Activated CD8-positive, alpha-beta memory T cell treated with anti-CD3 and anti-CD28 coated beads, Interleukin-2, amount 50 U/mL, for 24 hours (primary cell): ENCODE results near the gene RPL14.
"Not testable (repeated sequence)": the region's sequence is repeated elsewhere in the genome, so short reads cannot be mapped to it uniquely, and the experiment has no call there.

Experiments used
- DNase-seq: peaks from one replicate; pipeline ENCODE4 v3.0.0-alpha.2; 2020; ENCODE audit errors: extremely low read depth

Gene RPL14

DNA sequence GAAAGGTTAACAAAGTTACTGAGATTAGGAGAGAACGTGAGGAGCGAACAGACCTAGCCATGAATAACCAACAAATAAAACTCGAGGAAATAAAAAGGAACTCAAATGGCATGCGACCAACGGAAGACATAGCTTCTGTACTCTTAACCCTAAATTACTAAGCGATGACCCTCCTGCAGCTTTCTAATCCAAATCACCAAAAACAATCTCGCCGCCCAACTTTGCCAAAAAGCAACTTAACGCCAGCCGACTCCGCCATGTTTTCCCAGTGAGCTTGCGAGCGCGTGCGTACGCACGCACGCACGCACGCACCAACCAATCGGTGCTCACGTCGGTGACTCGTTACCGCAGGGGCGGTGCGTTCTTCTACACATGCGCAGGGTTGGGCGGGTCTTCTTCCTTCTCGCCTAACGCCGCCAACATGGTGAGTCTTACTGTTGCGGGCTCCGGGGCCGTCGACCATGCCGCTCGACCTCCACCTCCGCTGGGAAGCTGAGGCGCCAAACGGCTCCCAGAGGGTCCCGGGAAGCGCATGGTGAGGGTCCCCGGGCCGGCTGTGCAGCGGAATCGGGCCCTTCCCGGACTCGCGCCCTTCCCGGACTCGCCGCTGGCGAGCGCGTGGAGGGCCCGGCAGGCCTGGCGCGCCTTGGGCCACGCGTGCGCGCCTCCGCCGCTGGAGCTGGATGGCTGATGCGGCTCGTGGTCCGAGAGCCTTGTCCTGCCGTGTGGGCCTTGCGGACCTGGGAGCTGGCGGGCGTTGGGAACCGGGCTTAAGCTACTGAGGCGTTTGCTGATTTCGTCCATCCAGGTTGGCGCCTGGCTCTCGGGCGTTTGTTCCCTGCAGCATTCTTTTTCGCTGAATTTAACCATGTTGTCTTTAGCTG, at the start of gene RPL14:
Gene RPL14, plus strand, starts transcription at position 400 of the 884 bp plus-strand sequence. Its CDS starts 133 bp downstream, at position 533.
- DNase-seq: peak; percentile 94

DNA sequence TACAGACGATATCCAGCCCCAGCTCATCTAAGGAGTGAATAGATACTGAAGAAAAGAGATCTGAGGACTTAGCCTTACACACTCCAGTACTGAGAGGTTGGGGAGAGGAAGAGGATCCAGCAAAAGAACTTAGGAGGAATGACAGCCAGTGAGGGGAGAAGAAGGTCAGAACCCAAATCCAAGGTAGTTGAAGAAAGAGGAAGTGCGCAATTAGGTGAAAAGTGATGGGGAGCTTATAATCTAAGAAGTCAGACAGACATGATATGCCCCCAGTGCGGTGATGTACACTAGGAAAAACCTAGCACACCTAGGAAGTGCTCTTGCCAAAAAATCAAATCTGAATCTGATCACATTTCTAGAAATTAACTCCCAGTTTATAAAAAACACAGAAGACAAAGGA, 49.5 kb upstream of the RPL14 start:
- no peak for DNase-seq

DNA sequence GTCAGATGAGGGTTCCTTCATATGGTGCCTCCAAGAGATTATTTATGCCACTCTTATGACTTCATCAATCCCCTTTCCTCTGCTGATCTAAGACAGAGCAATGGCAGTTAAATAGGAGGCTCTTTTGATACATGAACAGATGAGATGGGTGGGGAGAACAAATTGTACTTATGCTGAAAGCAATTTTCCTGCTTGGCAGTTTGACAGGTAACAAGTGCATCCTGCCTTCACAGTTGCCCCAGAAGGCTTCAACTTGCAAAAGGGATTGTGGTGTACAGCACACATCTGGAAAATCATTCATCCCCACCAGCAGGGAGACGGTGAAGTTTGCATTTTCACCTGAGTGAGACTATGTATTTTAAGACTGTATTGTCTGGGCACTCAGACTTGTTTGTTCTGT, 42.9 kb upstream of the RPL14 start:
- DNase-seq: no peak

DNA sequence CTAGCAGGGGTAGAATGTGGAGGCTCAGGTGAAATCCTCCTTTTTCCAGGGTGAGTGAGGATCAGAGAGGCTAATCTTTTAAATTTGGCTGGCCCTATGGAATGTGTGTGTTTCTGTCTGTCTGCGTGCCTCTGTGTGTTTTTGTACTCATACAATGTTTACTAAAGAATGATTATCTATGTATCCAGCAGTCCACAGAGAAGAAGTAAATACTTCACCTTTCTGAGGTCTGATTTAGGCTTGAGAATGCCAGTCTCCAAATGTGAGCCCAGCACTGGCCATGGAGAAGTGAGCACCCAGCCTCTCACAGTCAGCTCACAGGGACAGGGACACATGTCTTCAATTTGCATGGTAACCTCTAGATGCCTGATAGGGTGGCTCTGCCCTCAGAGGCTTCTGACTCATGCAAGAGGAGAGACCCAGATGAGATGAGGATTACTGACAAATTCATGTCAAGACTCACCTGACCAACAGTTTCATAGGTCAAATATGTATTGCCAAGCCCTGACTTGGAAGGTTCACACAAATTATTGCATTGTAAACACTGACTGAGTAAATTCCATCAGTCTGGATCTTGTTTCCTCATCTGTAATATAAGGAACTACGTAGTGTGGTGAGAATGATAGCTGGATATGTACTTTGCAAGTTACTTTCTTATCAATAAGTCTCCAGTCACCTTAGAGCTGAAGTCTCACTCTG, 39.1 kb upstream of the RPL14 start:
- DNase-seq: no peak

DNA sequence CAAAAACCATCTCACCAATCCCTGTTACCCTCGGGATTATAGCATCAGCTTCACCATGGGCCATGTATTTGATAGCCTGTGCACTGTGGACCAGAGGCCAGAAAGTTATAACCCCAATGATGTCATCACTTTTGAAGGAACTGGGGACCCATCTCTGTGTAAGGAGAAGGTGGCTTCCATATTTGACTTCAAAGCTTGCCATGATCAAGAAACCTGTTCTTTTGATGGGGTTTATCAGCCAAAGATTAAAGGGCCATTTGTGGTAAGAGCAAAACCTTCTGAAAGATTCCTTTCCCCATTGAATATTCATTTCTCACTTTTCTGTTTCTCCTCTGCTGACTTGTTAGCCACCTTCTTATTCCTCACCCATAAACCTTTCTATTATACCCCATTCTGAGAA, 34.3 kb upstream of the RPL14 start:
- no peak for DNase-seq

DNA sequence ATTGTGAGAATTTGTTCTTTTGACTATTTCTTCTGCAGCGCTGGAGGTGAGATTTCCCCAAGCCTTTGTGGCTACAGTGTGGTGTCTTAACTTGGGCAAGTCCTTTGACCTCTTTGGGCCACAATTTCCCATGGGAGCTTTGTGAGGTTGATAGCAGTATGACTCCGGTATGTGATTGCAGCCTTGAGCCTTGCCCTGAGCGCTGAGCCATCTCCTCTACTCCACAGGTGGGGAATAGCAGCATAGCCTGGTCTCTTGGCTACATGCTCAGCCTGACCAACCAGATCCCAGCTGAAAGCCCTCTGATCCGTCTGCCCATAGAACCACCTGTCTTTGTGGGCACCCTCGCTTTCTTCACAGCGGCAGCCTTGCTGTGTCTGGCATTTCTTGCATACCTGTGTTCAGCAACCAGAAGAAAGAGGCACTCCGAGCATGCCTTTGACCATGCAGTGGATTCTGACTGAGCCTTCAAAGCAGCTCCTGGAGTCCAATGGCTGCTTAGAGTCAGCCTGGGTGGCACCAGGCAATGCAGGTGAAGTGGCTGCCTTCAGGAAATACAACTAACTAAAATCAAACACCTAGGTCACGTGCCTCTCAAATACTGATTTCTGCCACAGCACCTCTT, 30.0 kb upstream of the RPL14 start:
- no peak for DNase-seq

DNA sequence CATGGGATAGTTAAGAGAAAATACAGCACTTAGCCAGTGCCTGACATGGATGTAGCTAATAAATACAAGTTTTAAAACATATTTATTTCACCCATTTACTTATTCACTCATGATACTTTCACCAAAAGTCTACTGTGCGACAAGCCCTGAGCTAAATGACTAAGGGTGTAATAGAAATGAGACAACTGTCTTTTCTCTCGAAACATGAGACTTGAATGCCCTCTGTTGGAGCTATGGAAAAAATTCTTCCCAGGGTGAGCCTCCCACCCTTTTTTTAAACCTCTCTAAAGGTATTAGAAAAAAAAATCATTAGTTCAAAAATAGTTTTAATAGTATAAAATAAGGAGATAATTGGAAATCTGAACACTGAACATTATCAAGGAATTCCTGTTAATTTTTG, 24.3 kb upstream of the RPL14 start:
- no peak for DNase-seq

DNA sequence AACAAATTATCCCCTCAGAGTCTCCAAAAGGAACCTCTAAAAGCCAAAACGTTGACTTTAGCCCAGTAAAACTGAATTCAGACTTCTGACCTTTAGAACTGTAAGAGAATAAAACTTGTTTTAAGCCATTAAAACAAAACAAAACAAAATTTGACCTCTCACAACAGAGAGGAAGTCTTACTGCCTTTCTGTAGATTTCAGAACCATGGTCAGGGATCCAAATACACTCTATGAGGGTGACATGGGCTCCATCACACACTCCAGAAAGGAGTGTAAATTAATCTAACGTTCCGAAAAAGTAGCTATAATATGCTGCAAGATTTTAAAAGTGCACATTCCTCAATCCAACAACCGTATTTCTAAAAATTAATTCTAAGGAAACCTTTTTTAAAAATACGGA, 19.2 kb upstream of the RPL14 start:
- DNase-seq: no peak

DNA sequence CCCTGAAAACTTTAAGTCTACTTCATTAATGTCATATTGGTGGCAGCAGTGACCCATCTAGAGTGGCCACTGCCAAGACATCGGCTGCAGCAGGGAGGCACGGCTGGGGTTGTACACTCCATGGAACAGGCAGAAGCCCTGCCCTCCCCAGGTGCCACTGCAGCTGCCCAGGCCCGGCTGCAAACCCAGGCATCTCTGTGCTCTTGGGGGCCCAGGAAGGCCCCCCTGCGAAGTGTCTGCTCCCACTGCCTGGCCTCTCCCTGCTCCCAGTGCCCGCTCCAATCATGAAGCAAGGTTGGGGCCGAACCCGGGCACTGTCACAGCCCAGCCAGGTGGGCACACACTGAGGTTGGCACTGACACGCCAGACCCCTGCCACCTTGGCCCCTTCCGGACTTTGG, 12.1 kb upstream of the RPL14 start:
- no peak for DNase-seq

DNA sequence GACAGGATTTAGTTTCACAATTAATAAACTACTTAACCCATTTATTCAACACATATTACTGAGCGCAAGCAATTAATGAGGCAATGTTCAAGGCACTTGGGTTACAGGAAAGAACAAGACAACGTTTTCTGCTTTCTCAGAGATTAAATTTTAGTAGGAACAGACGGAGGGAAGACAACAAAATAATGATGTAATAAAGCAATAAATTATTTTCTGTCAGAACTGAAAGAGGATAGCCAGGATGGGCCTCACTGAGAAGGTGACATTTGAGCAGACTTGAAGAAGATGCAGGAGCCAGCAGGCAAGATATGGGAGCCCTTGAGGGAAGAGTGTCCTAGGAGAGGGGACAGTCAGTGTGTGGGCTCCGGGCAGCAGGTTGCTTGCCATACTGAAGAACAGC, 11.3 kb upstream of the RPL14 start:
- no peak for DNase-seq

DNA sequence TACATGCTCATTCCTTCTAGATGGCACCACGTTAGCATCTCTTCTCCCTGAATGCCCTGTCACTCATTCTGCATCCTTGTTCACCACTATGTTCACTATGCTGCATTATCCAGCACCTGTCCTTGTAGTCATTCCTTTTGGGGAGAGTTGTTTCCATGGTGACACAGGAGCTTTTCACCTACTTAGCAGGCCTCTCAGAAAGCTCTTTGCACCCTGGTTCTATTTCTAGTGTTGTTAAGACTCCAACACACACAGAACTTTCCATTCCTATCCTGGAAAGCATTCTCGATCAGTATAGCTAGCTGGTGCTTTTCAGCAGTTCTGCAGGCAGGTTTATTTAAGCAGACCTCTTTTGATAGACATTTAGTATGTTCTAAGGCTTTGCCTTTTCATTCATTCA, 6.7 kb upstream of the RPL14 start:
- no peak for DNase-seq

DNA sequence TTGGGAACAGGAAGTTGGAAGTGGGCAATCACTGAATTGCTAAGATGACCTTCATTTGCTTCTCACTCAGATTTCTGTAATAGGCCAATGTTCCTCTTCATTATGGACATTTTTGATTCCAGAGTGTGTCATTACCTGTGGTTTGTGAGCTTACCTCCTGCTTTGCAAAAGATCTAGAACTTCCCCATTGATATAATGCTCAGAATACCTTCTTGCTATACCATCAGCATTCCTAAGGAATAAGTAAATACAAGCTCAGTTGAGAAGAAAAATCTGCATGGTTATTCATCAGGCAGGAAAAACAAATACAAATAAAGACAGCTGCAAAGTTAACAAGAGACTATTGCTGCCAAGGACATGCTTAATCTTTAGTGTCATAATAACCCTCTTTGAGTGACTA, 5.6 kb upstream of the RPL14 start:
- DNase-seq: no peak

DNA sequence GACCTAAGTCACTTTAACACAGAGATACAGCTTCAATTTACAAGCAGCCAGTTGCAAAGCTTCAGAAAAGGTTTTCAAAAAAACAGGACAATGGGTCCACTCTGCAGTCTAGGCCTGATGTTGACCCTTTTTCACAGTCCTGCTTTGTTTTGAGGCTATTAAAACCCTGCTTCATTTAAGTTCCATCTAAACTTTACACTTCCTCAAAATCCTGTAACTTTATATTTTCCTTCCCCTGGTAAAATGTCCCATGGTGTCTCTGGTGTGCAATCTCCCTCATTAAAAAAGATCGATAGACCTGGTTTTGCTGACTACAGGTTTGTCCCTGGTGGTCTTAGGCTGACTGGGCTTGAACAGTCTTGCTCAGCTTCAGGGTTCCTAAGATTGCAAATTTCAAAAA, 5.1 kb upstream of the RPL14 start:
- DNase-seq: no peak

DNA sequence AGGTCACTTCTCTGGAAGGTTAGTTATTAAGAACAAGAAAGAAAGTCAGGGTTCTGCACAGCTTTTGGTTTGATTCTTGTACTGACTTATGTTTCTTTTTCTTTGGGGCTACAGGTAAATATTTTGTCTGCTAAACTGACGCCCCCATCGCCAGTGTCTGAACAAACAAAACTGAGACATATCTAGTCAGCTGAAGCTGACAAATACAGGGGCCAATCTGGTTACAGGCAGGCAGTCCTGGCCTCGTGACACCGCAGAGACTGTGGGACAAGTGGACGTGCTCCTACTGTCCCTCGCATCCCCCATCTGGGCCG, 4.6 kb upstream of the RPL14 start:
- no peak for DNase-seq

DNA sequence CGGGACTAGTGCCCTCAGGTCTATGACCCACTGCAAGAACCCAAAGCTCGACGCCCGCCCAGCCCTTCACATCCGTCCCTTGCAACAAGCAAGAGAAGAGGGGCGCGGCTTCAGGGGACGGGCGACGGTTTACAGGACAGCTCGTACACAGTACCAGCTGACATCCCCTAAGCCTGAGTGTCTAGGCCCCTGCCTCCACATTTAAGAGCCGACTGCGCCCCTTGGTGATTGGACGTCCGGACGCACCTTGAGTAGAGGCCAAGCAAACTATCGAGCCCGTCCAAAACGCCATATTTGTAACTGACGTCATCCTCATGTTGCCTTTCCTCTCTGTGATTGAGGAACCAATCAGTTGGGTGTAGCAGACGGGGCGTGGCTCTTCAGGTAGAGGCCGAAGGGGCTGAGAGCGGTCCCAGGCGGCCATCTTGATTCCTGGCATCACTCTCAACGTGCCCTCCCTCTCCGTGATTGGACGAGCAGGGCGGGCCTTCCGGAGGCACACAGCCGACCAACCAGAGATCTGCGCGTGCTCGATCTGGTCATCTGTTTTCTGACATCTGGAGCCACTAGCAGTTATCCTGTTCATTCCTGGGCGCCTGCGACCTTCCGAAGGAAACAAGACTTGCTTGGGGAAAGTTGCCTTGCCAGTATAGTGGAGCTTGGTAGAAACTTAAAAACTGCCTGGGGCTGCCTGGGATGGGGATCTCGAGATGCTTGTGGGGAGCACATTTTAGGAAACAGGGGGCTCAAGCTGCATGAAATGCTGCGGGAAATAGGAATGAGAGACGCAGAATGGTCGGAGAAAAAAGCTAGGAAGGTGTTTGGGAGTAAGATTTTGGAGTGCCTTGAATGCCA, 4.0 kb upstream of the RPL14 start:
- peak; percentile 92 for DNase-seq

DNA sequence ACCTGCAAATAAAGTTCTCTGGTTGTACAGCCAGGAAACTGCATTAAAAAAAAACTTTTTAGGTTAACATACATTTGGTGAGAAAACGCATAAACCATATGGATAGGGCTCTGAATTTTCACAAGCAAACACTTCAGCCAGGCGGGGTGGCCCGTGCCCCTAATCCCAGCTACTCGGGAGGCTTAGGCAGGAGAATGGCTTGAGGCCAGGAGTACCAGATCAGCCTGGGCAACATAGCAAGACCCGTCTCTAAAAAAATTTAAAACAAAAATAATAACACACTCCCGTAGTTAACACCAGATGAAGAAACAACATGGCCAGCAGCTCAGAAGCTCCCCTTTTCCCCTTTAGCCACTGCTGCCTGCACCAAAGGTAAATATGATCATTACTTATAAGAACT, 3.2 kb upstream of the RPL14 start:
- no peak for DNase-seq

DNA sequence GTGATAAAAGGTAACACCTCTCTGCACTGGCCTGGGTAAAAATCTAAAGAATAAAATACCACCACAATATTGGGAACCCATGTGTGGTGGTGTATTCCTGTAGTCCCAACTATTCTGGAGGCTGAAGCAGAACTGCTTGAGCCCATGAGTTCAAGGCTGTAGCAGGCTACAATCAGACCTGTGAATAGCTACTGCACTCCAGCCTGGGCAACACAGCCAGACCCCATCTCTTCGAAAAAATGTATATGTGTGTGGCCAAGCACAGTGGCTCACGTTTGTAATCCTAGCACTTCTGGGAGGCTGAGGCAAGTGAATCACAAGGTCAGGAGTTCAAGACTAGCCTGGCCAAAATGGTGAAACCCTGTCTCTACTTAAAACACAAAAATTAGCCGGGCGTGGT, 1.8 kb upstream of the RPL14 start:
- DNase-seq: no peak

DNA sequence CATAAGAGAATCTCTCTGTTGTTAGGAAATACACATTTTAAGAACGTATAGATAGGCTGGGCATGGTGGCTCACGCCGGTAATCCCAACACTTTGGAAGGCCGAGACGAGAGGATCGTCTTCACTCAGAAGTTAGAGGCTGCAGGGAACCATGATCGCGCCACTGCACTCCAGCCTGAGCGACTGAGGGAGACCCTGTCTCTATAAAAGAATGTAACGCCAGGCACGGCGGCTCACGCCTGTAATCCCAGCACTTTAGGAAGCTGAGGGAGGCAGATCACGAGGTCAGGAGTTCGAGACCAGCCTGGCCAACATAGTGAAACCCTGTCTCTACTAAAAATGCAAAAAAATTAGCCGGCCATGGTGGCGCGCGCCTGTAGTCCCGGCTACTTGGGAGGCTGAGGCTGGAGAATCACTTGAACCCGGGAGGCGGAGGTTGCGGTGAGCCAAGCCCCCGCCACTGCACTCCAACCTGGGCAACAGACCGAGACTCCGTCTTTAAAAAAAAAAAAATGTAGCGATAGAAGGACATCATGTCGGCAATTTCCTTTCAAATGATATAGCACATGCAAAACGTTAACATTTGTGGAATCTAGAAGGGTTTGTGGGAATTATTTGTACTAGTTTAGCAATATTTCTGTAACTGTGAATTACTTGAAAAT, 730 bp upstream of the RPL14 start:
- no peak for DNase-seq

DNA sequence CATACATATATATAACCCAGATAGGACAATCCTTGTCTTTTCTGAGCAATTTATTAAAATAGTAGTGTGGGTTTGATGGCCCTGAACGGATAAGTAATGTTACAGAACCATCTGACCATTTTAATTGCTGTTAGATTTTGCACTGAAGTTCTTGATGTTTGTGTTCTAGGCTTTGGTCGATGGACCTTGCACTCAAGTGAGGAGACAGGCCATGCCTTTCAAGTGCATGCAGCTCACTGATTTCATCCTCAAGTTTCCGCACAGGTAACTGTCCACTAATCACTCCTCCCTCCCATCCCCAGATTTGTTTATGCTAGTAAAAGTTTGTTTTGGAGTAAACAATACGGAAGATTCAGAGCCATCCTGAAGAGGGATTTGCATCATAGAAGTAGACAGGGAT, 1.3 kb downstream of the RPL14 start:
- no peak for DNase-seq

DNA sequence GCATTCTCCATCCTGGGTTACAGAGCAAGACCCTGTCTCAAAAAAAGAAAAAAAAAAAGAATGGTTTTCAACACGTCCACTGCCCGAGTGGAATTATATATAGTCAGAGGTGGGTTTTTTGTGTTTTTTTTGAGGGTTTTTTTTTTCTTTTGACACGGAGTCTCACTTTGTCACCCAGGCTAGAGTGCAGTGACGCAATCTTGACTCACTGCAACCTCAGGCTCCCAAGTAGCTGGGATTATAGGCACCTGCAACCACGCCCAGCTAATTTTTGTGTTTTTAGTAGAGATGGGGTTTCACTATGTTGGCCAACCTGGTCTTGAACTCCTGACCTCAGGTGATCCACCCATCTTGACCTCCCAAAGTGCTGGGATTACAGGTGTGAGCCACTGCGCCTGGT, 3.3 kb downstream of the RPL14 start:
- not testable (repeated sequence) for DNase-seq

DNA sequence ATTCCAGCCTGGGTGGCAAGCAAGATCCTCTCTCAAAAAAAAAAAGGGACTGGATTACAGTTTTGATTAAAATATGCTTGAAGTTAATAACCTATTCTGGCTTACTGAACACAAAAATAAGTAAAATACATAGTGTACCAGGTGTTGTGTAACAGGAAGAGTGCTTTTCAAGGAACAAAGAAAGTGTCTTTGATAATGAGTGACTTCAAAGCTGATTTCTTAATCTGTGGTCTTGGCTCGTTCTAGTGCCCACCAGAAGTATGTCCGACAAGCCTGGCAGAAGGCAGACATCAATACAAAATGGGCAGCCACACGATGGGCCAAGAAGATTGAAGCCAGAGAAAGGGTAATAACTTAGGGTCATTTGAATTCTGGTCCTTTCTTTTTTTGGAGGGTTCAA, 4.0 kb downstream of the RPL14 start:
- no peak for DNase-seq

DNA sequence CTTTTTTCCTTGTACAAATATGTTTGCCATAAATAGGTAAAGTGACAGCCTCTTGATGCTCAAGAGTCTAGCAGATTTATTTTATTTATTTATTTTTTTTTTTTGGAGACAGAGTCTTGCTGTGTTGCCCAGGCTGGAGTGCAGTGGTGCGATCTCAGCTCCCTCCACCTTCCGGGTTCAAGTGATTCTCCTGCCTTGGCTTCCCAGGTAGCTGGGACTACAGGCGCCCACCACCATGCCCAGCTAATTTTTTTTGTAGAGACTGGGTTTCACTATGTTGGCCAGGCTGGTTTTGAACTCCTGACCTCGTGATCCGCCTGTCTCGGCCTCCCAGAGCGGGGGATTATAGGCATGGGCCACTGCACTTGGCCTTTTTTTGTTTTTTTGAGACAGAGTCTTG, 5.7 kb downstream of the RPL14 start:
- DNase-seq: not testable (repeated sequence)
